ENCODE results near the gene TSPAN17. TPM values are rescaled to one million over a fixed set of nuclear protein-coding genes. Genes with fewer than 3 reads are reported as not detected.

The TSPAN17 gene
- total RNA-seq, 1 donor from 2014 or later, result 49.8 TPM

DNA sequence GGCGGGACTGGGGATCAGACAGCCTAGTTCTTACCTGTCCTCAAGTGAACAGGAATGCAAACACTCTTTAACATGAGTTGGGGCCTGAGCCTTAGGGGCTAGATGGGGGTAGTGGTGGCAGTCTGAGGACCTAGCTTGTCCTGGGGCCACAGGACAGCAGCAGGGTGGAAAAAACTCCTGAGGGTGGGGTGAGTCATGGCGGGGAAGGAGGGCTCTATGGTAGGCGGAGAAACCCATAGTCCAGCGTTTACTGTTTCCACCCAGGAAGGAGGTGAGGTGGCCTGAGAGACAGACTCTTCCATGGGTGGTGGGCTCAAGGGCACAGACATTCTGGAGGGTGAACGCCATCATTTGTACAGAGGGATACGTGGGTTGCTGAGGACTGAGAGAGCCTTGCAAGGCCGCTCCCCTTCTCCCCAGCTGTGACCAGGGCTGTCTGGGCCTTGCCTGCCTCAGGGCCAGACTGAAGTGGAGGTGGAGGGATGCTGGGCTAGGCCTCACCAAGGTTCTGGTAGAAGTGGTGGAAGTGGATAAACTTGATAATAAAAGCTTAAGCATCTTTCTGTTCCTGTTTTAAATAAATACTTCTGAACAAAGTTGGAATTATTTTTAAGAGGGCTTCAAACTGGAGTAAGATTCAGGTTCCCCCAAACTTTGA lies 1.1 kb upstream of the TSPAN17 start:
- no peak for DNase-seq (ENCODE audit: low spot score)
- TF ChIP-seq, protein P1, sequence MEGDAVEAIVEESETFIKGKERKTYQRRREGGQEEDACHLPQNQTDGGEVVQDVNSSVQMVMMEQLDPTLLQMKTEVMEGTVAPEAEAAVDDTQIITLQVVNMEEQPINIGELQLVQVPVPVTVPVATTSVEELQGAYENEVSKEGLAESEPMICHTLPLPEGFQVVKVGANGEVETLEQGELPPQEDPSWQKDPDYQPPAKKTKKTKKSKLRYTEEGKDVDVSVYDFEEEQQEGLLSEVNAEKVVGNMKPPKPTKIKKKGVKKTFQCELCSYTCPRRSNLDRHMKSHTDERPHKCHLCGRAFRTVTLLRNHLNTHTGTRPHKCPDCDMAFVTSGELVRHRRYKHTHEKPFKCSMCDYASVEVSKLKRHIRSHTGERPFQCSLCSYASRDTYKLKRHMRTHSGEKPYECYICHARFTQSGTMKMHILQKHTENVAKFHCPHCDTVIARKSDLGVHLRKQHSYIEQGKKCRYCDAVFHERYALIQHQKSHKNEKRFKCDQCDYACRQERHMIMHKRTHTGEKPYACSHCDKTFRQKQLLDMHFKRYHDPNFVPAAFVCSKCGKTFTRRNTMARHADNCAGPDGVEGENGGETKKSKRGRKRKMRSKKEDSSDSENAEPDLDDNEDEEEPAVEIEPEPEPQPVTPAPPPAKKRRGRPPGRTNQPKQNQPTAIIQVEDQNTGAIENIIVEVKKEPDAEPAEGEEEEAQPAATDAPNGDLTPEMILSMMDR (IDR thresholded peaks at IDR 0.05), result no peak
- peaks cover 23% of the 10 kb centered on the region for H3K4me1 Mint-ChIP-seq (ENCODE audit: low read depth)
- no peak overlapping the region for H3K27ac Mint-ChIP-seq (ENCODE audit: unreplicated experiment)
- H3K4me3 Mint-ChIP-seq (ENCODE audit: unreplicated experiment), result peak overlapping the region; percentile 35
- H3K9me3 Mint-ChIP-seq (ENCODE audit: low read depth), result no peaks in the 10 kb centered on the region
- no peaks in the 10 kb centered on the region for H3K27me3 Mint-ChIP-seq (ENCODE audit: low read depth)
- no peaks in the 10 kb centered on the region for H3K36me3 Mint-ChIP-seq (ENCODE audit: low read depth)

DNA sequence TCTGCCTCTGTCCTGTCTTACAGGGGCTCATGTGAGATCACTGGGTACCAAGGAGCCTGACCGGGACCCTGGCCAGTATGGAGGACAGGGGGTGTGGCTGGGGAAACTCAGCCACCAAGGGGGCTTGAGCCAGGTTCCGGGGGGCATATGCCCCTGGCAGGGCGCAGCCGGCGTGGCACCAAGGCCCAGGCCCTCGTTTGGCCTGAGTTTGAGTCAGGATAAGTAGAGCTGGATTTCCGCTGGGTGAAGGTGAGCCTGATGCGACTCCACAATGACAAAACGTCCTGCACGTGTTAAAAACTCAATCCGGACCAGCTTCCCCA lies 616 bp upstream of the TSPAN17 start:
- no peaks in the 10 kb centered on the region for H3K36me3 Mint-ChIP-seq (ENCODE audit: low read depth)
- H3K4me1 Mint-ChIP-seq (ENCODE audit: low read depth), result peaks cover 23% of the 10 kb centered on the region
- H3K4me3 Mint-ChIP-seq (ENCODE audit: unreplicated experiment), result peak overlapping the region; percentile 73
- peak overlapping the region; percentile 88 for H3K27ac Mint-ChIP-seq (ENCODE audit: unreplicated experiment)
- DNase-seq (ENCODE audit: low spot score), result no peak
- H3K27me3 Mint-ChIP-seq (ENCODE audit: low read depth), result no peaks in the 10 kb centered on the region
- no peaks in the 10 kb centered on the region for H3K9me3 Mint-ChIP-seq (ENCODE audit: low read depth)
- TF ChIP-seq, protein P1 (IDR thresholded peaks at IDR 0.05), result no peak

DNA sequence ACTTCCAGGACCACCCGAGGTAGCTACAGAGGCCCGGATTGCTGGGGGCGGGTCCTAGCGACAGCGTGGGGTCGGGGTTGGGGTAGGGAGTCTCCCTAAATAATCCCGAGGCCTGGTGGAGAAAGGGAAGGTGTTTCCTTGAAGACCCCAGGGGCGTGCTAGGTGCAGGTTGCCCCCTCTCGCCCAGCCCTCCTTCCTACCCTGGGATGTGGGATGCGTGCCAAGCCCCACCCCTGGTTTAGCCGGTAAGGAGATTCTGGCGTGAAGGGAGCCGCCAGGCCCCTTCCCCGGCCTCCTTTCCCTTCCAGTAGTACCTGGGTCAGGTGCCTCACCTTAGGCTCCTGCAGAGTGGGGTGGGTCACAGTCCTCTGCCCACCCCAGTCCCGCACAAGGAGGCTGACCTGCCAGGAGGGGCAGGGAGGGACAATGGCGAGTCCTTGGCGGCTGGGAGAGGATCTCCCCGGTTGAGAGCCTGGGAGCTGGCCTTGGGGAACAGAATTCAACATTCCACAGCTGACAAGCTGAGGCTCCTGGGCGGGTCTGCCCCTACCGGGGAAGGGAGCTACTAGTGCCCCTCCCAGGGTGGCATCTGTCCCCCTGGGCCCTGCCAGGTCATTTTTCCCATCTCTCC lies 674 bp downstream of the TSPAN17 start:
- Mint-ChIP-seq H3K9me3 (ENCODE audit: low read depth) (no peaks in the 10 kb centered on the region), H3K4me1 (ENCODE audit: low read depth) (peaks cover 23% of the 10 kb centered on the region), H3K27me3 (ENCODE audit: low read depth) (no peaks in the 10 kb centered on the region), H3K4me3 (ENCODE audit: unreplicated experiment) (peak overlapping the region; percentile 87), H3K27ac (ENCODE audit: unreplicated experiment) (peak overlapping the region; percentile 27), H3K36me3 (ENCODE audit: low read depth) (no peaks in the 10 kb centered on the region)
- TF ChIP-seq, protein P1 (IDR thresholded peaks at IDR 0.05), result no peak
- DNase-seq (ENCODE audit: low spot score), result no peak

DNA sequence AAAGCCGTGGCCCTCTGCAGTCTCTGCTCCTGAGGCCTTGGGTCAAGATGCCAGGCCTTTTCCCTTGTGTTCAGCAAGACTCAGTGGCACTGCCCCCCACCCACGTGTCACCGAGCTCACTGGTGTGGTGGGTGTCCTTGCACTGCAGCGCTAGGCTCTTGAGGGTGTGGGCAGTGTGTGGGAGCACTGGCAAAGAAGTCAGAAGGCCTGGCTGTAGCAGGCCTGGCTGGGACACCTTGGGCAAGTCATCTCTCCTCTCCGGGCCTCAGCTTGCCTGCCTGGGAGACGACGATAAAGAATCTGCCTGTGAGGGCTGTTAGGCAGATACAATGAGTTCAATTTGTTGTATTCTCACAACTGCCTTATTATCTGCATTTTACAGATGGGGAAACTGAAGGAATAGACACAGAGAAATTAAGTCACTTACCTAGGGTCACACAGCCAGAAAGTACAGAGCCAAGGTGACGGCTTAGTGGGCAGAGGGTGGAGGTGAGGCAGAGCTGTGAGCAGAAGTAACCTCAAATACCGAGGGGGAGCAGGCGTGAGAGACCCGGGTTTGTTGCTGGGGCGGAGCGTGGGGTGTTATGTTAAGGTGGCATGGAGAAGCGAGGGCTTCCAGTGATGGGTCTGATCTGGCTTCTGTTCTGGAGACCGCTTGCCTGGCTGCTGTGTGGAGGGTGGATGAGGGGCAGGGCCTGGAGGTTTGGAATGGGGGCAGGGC lies 1.4 kb downstream of the TSPAN17 start:
- Mint-ChIP-seq H3K4me3 (ENCODE audit: unreplicated experiment) (peak overlapping the region; percentile 87), H3K9me3 (ENCODE audit: low read depth) (no peaks in the 10 kb centered on the region), H3K27ac (ENCODE audit: unreplicated experiment) (peak overlapping the region; percentile 27), H3K36me3 (ENCODE audit: low read depth) (peaks cover 4% of the 10 kb centered on the region), H3K27me3 (ENCODE audit: low read depth) (no peaks in the 10 kb centered on the region), H3K4me1 (ENCODE audit: low read depth) (peaks cover 27% of the 10 kb centered on the region)
- DNase-seq (ENCODE audit: low spot score), result no peak
- TF ChIP-seq, protein P1 (IDR thresholded peaks at IDR 0.05), result no peak

DNA sequence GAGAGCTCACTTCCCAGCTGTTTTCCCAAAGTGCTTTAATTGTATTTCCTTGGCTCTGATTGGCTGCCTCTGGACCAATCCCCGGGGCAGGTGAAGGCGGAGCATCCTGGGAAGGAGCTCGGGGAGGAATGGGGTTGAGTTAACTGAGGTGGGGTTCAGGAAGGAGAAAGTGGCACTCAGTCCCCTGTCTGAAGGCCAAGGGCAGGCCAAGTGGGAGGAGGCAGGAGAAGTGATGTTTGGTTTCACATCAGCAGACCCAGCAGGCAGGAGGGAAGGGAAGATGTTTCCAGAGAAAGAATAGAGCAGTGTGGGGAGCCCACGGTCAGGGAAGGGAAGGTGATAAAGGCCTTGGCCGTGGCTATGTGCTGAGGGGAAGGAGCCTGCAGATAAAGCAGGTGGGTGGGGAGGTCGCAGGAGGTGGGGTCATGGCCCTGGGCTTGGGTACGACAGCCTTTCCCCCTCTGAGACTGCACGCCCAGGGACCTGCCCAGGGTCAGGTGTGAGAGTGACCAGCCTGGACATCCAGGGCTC lies 3.1 kb downstream of the TSPAN17 start:
- no peaks in the 10 kb centered on the region for H3K27me3 Mint-ChIP-seq (ENCODE audit: low read depth)
- TF ChIP-seq, protein P1 (IDR thresholded peaks at IDR 0.05), result no peak
- peaks cover 4% of the 10 kb centered on the region for H3K36me3 Mint-ChIP-seq (ENCODE audit: low read depth)
- no peak for DNase-seq (ENCODE audit: low spot score)
- H3K9me3 Mint-ChIP-seq (ENCODE audit: low read depth), result no peaks in the 10 kb centered on the region
- H3K4me3 Mint-ChIP-seq (ENCODE audit: unreplicated experiment), result no peak overlapping the region
- no peak overlapping the region for H3K27ac Mint-ChIP-seq (ENCODE audit: unreplicated experiment)
- peaks cover 27% of the 10 kb centered on the region for H3K4me1 Mint-ChIP-seq (ENCODE audit: low read depth)
